SK-N-SH treated with all-trans-retinoic acid at 6 μM for 48 hours (cell line): ENCODE measurements around the gene RIC8B.

Experiments used
- ATAC-seq: fragments of 200-7000 bp; cut with Tn5 transposase; 3 replicates; pipeline ENCODE4 v1.9.1; 2020; ENCODE audit warnings: mild to moderate bottlenecking, moderate library complexity
- CSDC2 ChIP-seq: fragments of 250-450 bp; sonication (Bioruptor Pico); IDR thresholded peaks from 2 replicates; pipeline ENCODE4 v1.5.0; 2020; ENCODE audit warnings: mild to moderate bottlenecking, moderate library complexity
- ESRRG ChIP-seq: fragments of 250-450 bp; sonication (Bioruptor Pico); IDR thresholded peaks from 2 replicates; pipeline ENCODE4 v1.6.1; 2021; ENCODE audit warnings: mild to moderate bottlenecking
- GLIS3 ChIP-seq: fragments of 250-450 bp; sonication (Bioruptor Pico); IDR thresholded peaks from 2 replicates; pipeline ENCODE4 v1.5.0; 2020; ENCODE audit warnings: mild to moderate bottlenecking, moderate library complexity
- ISL1 ChIP-seq: fragments of 250-450 bp; sonication (Bioruptor Pico); IDR thresholded peaks from 2 replicates; pipeline ENCODE4 v2.1.2; 2022; ENCODE audit warnings: mild to moderate bottlenecking, moderate library complexity
- OSR1 ChIP-seq: fragments of 250-450 bp; sonication (Bioruptor Pico); IDR thresholded peaks from 2 replicates; pipeline ENCODE4 v1.8.0; 2022; ENCODE audit warnings: moderate library complexity, mild to moderate bottlenecking, inconsistent platforms
- PPARA ChIP-seq: fragments of 250-450 bp; sonication (Bioruptor Pico); IDR thresholded peaks from 2 replicates; pipeline ENCODE4 v1.5.0; 2020; ENCODE audit warnings: mild to moderate bottlenecking, borderline replicate concordance
- RARB ChIP-seq: fragments of 250-450 bp; sonication (Bioruptor Pico); IDR thresholded peaks from 2 replicates; pipeline ENCODE4 v1.8.0; 2021; ENCODE audit warnings: mild to moderate bottlenecking, moderate library complexity
- SNAI2 ChIP-seq: fragments of 250-450 bp; sonication (Bioruptor Pico); IDR thresholded peaks from 2 replicates; pipeline ENCODE4 v1.5.0; 2020; ENCODE audit warnings: mild to moderate bottlenecking, moderate library complexity
- TCF4 ChIP-seq: fragments of 250-450 bp; sonication (Bioruptor Pico); IDR thresholded peaks from 2 replicates; pipeline ENCODE4 v1.8.0; 2021; ENCODE audit warnings: mild to moderate bottlenecking, moderate library complexity, borderline replicate concordance
- TOX ChIP-seq: fragments of 250-450 bp; sonication (Bioruptor Pico); IDR thresholded peaks from 2 replicates; pipeline ENCODE4 v1.8.0; 2021; ENCODE audit warnings: mild to moderate bottlenecking, moderate library complexity, borderline replicate concordance
- ZC3H10 ChIP-seq: fragments of 250-450 bp; sonication (Bioruptor Pico); IDR thresholded peaks from 2 replicates; pipeline ENCODE4 v1.5.1; 2021; ENCODE audit warnings: mild to moderate bottlenecking, moderate library complexity
- ZFP3 ChIP-seq: fragments of 250-450 bp; sonication (Bioruptor Pico); IDR thresholded peaks from 2 replicates; pipeline ENCODE4 v1.5.0; 2020; ENCODE audit warnings: mild to moderate bottlenecking, moderate library complexity
- ZFP30 ChIP-seq: fragments of 450-650 bp; formaldehyde crosslinking; IDR thresholded peaks from 2 replicates; pipeline ENCODE4 v1.5.0; 2022; ENCODE audit warnings: mild to moderate bottlenecking, moderate library complexity
- ZNF565 ChIP-seq: fragments of 450-650 bp; formaldehyde crosslinking; conservative IDR thresholded peaks from 2 replicates; pipeline ENCODE4 v1.5.0; 2020; ENCODE audit warnings: low read depth, mild to moderate bottlenecking, moderate library complexity
- ZNF70 ChIP-seq: fragments of 450-650 bp; formaldehyde crosslinking; IDR thresholded peaks from 2 replicates; pipeline ENCODE4 v1.5.0; 2020; ENCODE audit warnings: mild to moderate bottlenecking, moderate library complexity
- ZNF8 ChIP-seq: fragments of 450-650 bp; formaldehyde crosslinking; IDR thresholded peaks from 2 replicates; pipeline ENCODE4 v1.5.0; 2020; ENCODE audit warnings: mild to moderate bottlenecking, moderate library complexity
- TF ChIP-seq, protein P1 (sequence below): fragments of 250-450 bp; sonication (Bioruptor Pico); IDR thresholded peaks from 2 replicates; pipeline ENCODE4 v1.5.0; 2020; ENCODE audit warnings: mild to moderate bottlenecking, moderate library complexity
- TF ChIP-seq, protein P2 (sequence below): fragments of 250-450 bp; sonication (Bioruptor Pico); IDR thresholded peaks from 2 replicates; pipeline ENCODE4 v1.5.1; 2021; ENCODE audit warnings: mild to moderate bottlenecking, moderate library complexity
- TF ChIP-seq, protein P3 (sequence below): fragments of 250-450 bp; sonication (Bioruptor Pico); IDR thresholded peaks from 2 replicates; pipeline ENCODE4 v1.8.0; 2021; ENCODE audit warnings: low read depth, mild to moderate bottlenecking, moderate library complexity, borderline replicate concordance
- TF ChIP-seq, protein P4 (sequence below): fragments of 250-450 bp; sonication (Bioruptor Pico); IDR thresholded peaks from 2 replicates; pipeline ENCODE4 v1.5.1; 2020; ENCODE audit warnings: low read depth, mild to moderate bottlenecking, moderate library complexity
- TF ChIP-seq, protein P5 (sequence below): fragments of 250-450 bp; sonication (Bioruptor Pico); IDR thresholded peaks from 2 replicates; pipeline ENCODE4 v1.8.0; 2020; ENCODE audit warnings: mild to moderate bottlenecking, moderate library complexity, borderline replicate concordance

Gene RIC8B

DNA sequence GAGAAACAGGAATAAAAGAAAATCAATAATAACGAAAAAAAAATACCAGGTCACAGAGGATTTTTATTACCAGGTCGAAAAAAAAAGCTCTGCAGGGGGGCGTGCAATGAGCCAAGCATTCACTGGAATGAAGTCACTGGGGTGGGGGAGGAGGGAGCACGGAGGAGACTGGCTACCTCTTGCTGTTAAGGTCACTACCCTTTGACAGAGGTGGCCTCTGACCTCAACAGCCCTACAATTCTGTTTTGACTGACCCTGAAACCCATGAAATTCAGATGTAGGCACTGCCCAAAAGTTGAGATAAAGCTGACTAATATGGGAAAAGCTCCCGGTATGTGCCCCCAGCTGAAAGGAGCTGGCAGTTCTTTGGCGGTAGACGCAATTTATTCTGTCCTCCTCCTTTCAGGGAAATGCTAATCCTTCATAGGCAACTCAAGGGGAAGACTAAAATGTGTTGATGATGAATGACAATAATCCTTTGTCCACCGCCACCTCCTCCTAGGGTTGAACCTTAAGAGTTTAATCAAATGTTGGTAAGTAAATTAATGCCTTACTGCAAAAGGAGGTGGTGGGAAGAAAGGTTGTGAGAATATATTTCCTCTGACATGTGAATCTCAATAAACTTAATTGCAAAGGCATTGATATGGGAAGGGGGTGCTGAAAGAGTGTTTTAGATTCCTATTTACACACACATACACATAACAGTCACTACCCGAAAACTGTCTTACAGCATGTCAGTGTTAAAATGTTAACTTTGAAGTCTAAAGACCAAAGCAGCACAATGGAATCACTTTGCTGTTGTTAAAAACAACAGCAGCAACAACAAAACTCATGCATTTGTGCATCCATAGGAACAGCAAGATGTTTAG, 6.3 kb upstream of the RIC8B start:
- no peak for TF ChIP-seq ZNF8
- no peak for TF ChIP-seq OSR1
- TF ChIP-seq TOX = no peak
- no peak for TF ChIP-seq ZFP30 (CRISPR knock-in tag)
- no peak for TF ChIP-seq TCF4 (CRISPR knock-in tag)
- no peak for TF ChIP-seq RARB (CRISPR knock-in tag)
- no peak for TF ChIP-seq ZNF565 (CRISPR knock-in tag)
- TF ChIP-seq, protein P1, sequence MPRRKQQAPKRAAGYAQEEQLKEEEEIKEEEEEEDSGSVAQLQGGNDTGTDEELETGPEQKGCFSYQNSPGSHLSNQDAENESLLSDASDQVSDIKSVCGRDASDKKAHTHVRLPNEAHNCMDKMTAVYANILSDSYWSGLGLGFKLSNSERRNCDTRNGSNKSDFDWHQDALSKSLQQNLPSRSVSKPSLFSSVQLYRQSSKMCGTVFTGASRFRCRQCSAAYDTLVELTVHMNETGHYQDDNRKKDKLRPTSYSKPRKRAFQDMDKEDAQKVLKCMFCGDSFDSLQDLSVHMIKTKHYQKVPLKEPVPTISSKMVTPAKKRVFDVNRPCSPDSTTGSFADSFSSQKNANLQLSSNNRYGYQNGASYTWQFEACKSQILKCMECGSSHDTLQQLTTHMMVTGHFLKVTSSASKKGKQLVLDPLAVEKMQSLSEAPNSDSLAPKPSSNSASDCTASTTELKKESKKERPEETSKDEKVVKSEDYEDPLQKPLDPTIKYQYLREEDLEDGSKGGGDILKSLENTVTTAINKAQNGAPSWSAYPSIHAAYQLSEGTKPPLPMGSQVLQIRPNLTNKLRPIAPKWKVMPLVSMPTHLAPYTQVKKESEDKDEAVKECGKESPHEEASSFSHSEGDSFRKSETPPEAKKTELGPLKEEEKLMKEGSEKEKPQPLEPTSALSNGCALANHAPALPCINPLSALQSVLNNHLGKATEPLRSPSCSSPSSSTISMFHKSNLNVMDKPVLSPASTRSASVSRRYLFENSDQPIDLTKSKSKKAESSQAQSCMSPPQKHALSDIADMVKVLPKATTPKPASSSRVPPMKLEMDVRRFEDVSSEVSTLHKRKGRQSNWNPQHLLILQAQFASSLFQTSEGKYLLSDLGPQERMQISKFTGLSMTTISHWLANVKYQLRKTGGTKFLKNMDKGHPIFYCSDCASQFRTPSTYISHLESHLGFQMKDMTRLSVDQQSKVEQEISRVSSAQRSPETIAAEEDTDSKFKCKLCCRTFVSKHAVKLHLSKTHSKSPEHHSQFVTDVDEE (CRISPR knock-in tag) = no peak
- no peak for TF ChIP-seq GLIS3
- TF ChIP-seq CSDC2 (CRISPR knock-in tag) = no peak
- TF ChIP-seq ZC3H10 (CRISPR knock-in tag) = no peak
- TF ChIP-seq, protein P2, sequence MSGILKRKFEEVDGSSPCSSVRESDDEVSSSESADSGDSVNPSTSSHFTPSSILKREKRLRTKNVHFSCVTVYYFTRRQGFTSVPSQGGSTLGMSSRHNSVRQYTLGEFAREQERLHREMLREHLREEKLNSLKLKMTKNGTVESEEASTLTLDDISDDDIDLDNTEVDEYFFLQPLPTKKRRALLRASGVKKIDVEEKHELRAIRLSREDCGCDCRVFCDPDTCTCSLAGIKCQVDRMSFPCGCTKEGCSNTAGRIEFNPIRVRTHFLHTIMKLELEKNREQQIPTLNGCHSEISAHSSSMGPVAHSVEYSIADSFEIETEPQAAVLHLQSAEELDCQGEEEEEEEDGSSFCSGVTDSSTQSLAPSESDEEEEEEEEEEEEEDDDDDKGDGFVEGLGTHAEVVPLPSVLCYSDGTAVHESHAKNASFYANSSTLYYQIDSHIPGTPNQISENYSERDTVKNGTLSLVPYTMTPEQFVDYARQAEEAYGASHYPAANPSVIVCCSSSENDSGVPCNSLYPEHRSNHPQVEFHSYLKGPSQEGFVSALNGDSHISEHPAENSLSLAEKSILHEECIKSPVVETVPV (CRISPR knock-in tag) = no peak
- ATAC-seq = no peak

DNA sequence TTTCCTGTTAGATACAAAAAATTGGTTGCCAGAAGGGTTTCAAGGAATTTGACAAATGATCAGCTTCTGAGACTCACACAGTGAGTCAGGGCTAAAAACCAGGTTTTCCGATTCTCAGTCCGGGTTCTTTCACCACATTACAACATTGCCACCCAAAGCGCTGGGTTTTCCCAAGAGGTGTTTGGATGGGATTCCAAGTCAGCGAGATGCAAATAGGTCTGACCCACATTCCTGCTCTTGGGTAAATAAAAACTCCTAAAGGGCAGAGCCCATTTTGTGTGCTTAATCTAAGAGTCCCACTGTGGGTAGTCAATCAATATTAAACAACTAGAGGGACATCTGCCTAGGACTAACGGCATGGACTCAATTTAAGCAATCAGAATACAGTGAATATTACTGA, 5.4 kb upstream of the RIC8B start:
- no peak for TF ChIP-seq SNAI2 (CRISPR knock-in tag)
- TF ChIP-seq, protein P3, sequence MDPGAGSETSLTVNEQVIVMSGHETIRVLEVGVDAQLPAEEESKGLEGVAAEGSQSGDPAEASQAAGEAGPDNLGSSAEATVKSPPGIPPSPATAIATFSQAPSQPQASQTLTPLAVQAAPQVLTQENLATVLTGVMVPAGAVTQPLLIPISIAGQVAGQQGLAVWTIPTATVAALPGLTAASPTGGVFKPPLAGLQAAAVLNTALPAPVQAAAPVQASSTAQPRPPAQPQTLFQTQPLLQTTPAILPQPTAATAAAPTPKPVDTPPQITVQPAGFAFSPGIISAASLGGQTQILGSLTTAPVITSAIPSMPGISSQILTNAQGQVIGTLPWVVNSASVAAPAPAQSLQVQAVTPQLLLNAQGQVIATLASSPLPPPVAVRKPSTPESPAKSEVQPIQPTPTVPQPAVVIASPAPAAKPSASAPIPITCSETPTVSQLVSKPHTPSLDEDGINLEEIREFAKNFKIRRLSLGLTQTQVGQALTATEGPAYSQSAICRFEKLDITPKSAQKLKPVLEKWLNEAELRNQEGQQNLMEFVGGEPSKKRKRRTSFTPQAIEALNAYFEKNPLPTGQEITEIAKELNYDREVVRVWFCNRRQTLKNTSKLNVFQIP = no peak

DNA sequence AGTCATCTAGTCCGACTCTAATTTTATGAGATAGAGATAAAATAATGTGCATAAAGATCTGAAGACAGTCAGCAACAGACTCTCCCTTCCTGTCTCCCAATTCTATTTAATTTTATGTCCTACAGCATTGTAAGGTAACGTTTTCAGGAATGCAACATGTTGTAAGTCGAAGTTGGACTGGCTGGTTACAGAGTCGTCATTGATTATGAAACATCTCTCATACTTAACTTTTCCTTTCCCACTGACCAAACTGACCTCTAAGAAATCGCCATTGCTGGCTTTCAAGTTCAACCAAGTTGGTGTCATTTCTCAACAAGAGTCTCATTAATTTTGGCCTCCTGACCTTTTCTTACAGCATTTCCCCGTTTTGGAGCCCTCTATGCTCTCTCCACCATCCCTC, 4.9 kb upstream of the RIC8B start:
- no peak for TF ChIP-seq TOX
- no peak for TF ChIP-seq ZNF565 (CRISPR knock-in tag)
- TF ChIP-seq, protein P4, sequence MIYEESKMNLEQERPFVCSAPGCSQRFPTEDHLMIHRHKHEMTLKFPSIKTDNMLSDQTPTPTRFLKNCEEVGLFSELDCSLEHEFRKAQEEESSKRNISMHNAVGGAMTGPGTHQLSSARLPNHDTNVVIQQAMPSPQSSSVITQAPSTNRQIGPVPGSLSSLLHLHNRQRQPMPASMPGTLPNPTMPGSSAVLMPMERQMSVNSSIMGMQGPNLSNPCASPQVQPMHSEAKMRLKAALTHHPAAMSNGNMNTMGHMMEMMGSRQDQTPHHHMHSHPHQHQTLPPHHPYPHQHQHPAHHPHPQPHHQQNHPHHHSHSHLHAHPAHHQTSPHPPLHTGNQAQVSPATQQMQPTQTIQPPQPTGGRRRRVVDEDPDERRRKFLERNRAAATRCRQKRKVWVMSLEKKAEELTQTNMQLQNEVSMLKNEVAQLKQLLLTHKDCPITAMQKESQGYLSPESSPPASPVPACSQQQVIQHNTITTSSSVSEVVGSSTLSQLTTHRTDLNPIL (CRISPR knock-in tag) = no peak
- TF ChIP-seq, protein P5, sequence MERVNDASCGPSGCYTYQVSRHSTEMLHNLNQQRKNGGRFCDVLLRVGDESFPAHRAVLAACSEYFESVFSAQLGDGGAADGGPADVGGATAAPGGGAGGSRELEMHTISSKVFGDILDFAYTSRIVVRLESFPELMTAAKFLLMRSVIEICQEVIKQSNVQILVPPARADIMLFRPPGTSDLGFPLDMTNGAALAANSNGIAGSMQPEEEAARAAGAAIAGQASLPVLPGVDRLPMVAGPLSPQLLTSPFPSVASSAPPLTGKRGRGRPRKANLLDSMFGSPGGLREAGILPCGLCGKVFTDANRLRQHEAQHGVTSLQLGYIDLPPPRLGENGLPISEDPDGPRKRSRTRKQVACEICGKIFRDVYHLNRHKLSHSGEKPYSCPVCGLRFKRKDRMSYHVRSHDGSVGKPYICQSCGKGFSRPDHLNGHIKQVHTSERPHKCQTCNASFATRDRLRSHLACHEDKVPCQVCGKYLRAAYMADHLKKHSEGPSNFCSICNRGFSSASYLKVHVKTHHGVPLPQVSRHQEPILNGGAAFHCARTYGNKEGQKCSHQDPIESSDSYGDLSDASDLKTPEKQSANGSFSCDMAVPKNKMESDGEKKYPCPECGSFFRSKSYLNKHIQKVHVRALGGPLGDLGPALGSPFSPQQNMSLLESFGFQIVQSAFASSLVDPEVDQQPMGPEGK (CRISPR knock-in tag) = no peak
- TF ChIP-seq TCF4 (CRISPR knock-in tag) = no peak
- TF ChIP-seq RARB (CRISPR knock-in tag) = no peak
- no peak for TF ChIP-seq ZNF8
- no peak for TF ChIP-seq PPARA (CRISPR knock-in tag)
- no peak for TF ChIP-seq ESRRG (CRISPR knock-in tag)
- no peak for TF ChIP-seq ISL1 (CRISPR knock-in tag)
- TF ChIP-seq ZFP3 (CRISPR knock-in tag) = no peak
- TF ChIP-seq ZFP30 (CRISPR knock-in tag) = no peak
- no peak for TF ChIP-seq ZNF70
- TF ChIP-seq OSR1 = no peak
- TF ChIP-seq, protein P3 = no peak
- TF ChIP-seq GLIS3 = no peak
- no peak for TF ChIP-seq ZC3H10 (CRISPR knock-in tag)

More for the DNA sequence above, 5.4 kb upstream of the RIC8B start:
- ATAC-seq = no peak

More for the DNA sequence above, 4.9 kb upstream of the RIC8B start:
- no peak for ATAC-seq
